Sigmoid colon (tissue), 4 donors: ENCODE data around the gene STK16.
"Not testable (repeated sequence)": the region's sequence is repeated elsewhere in the genome, so short reads cannot be mapped to it uniquely, and the experiment has no call there.

Source experiments
- CTCF ChIP-seq, 4 experiments: fragments of 450-650 bp in 3 of 4; fragments of 200-600 bp in 1 of 4; IDR thresholded peaks; one replicate each; pipeline ENCODE4 v1.5.1; 2016 to 2019; ENCODE audit warnings: antibody characterized with exemption in 4 of 4, mild to moderate bottlenecking in 3 of 4, moderate library complexity in 2 of 4
- EP300 ChIP-seq, 4 donors: sonication (generic); formaldehyde crosslinking; IDR thresholded peaks; one replicate each; pipeline ENCODE4 v1.6.1; 2017; ENCODE audit warnings: antibody characterized with exemption in 4 of 4
- POLR2A ChIP-seq, 2 donors: fragments of 450-650 bp; IDR thresholded peaks; one replicate each; pipeline ENCODE4 v1.6.1; 2016; ENCODE audit warnings: antibody characterized with exemption in 2 of 2, mild to moderate bottlenecking in 2 of 2, moderate library complexity in 2 of 2

- TF ChIP-seq CTCF, POLR2A, EP300 (IDR thresholded peaks at IDR 0.05): not testable (repeated sequence)
These were observed 43.9 kb upstream of the STK16 start for GRCh38 chr2:219201331-219201730.
